A549 (cell line): ENCODE measurements around the gene CPLX1. TPM values are rescaled to one million over a fixed set of nuclear protein-coding genes. Genes with fewer than 3 reads are reported as not detected.

Experiments
- ATAC-seq, 2 experiments: fragments of 200-7000 bp in 1 of 2; fragments of >200 bp in 1 of 2; cut with Nextera tagmentation in 1 of 2; cut with Tn5 transposase in 1 of 2; 3 replicates each; pipeline versions ENCODE4 v1.8.0 to v1.9.1; 2018 to 2020; ENCODE audit warnings: mild to moderate bottlenecking in 1 of 2, moderate library complexity in 1 of 2
- CTCF ChIA-PET: fragments of 300-600 bp; sonication (Branson Sonifier 250); formaldehyde crosslinking; extraction: SDS; loops from one replicate; lab custom pipeline; 2021; ENCODE audit warnings: antibody characterized with exemption, inconsistent platforms; lab: Yijun Ruan, JAX
- POLR2A ChIA-PET: fragments of 350-600 bp; formaldehyde crosslinking; extraction: SDS; loops from one replicate; lab custom pipeline; 2021; ENCODE audit warnings: antibody characterized with exemption, inconsistent platforms; lab: Yijun Ruan, JAX
- DNase-seq, 2 experiments: peaks; one replicate each; pipeline versions ENCODE4 v3.0.0 to v3.0.0-alpha.2; 2011 to 2016; ENCODE audit warnings: low read depth in 1 of 2, low spot score in 1 of 2
- FAIRE-seq: peaks from 2 replicates; lab custom pipeline; 2011; peaks lifted over from hg19 to GRCh38; lab: Jason Lieb, UNC
- H3K27ac ChIP-seq, 2 experiments: fragments of >200 bp; sonication (Bioruptor Twin); formaldehyde crosslinking; 3 replicates each; pipeline ENCODE4 v1.5.1; 2016 to 2017
- H3K4me1 ChIP-seq: fragments of >200 bp; sonication (Bioruptor Twin); formaldehyde crosslinking; 3 replicates; pipeline ENCODE4 v1.6.1; 2016
- H3K4me2 ChIP-seq: fragments of >200 bp; sonication (Bioruptor Twin); formaldehyde crosslinking; 3 replicates; pipeline ENCODE4 v1.6.1; 2016
- H3K4me3 ChIP-seq: fragments of >200 bp; sonication (Bioruptor Twin); formaldehyde crosslinking; 3 replicates; pipeline ENCODE4 v1.5.1; 2016
- H3K9me3 ChIP-seq: fragments of >200 bp; sonication (Bioruptor Twin); formaldehyde crosslinking; 3 replicates; pipeline ENCODE4 v1.6.1; 2016
- ATOH8 ChIP-seq: fragments of 250-450 bp; sonication (Bioruptor Pico); IDR thresholded peaks from 2 replicates; pipeline ENCODE4 v1.5.0; 2020; ENCODE audit warnings: low read depth, mild to moderate bottlenecking, moderate library complexity
- CBX2 ChIP-seq: fragments of 200-600 bp; sonication (generic); IDR thresholded peaks from 2 replicates; pipeline ENCODE4 v1.6.1; 2016; ENCODE audit warnings: low read depth, mild to moderate bottlenecking, borderline replicate concordance
- CHD2 ChIP-seq: fragments of 150-350 bp; IDR thresholded peaks from 2 replicates; pipeline ENCODE4 v1.6.1; 2014; ENCODE audit warnings: low read length; ENCODE audit not compliant: partially characterized antibody
- E2F6 ChIP-seq: IDR thresholded peaks from 2 replicates; pipeline ENCODE4 v1.6.1; 2012; ENCODE audit warnings: low read depth, borderline replicate concordance
- EHF ChIP-seq: fragments of 250-450 bp; sonication (Bioruptor Pico); IDR thresholded peaks from 2 replicates; pipeline ENCODE4 v1.5.0; 2020; ENCODE audit warnings: mild to moderate bottlenecking
- EHMT2 ChIP-seq: fragments of 200-600 bp; sonication (generic); IDR thresholded peaks from 2 replicates; pipeline ENCODE4 v1.6.1; 2016; ENCODE audit warnings: antibody characterized with exemption, low read depth, mild to moderate bottlenecking, moderate library complexity
- EP300 ChIP-seq, 2 experiments: fragments of >200 bp; sonication (Bioruptor Twin); formaldehyde crosslinking; IDR thresholded peaks; 2 replicates in 1 of 2; 3 replicates in 1 of 2; pipeline ENCODE4 v1.6.1; 2016 to 2017
- ESRRA ChIP-seq: fragments of 150-350 bp; IDR thresholded peaks from 2 replicates; pipeline ENCODE4 v1.6.1; 2014; ENCODE audit warnings: mild to moderate bottlenecking, low read length, borderline replicate concordance
- FOSB ChIP-seq: fragments of 250-450 bp; sonication (Bioruptor Pico); IDR thresholded peaks from 2 replicates; pipeline ENCODE4 v1.5.0; 2020; ENCODE audit warnings: mild to moderate bottlenecking, moderate library complexity
- FOSL2 ChIP-seq, 2 experiments: fragments of 450-650 bp in 1 of 2; fragments of >200 bp in 1 of 2; sonication (Bioruptor Twin) in 1 of 2; formaldehyde crosslinking; IDR thresholded peaks; 2 replicates each; pipeline versions ENCODE4 v1.5.0 to v1.6.1; 2016 to 2020; ENCODE audit warnings: mild to moderate bottlenecking in 1 of 2, moderate library complexity in 1 of 2
- FOXS1 ChIP-seq: fragments of 250-450 bp; sonication (Bioruptor Pico); IDR thresholded peaks from 2 replicates; pipeline ENCODE4 v1.5.0; 2020; ENCODE audit warnings: mild to moderate bottlenecking, moderate library complexity
- GATA3 ChIP-seq: IDR thresholded peaks from 2 replicates; pipeline ENCODE4 v1.6.1; 2012; ENCODE audit warnings: borderline replicate concordance
- HDAC2 ChIP-seq: fragments of 200-600 bp; sonication (generic); IDR thresholded peaks from 2 replicates; pipeline ENCODE4 v1.6.1; 2016
- HEYL ChIP-seq: fragments of 250-450 bp; sonication (Bioruptor Pico); IDR thresholded peaks from 2 replicates; pipeline ENCODE4 v1.8.0; 2021; ENCODE audit warnings: mild to moderate bottlenecking, moderate library complexity
- HMGXB4 ChIP-seq: fragments of 250-450 bp; sonication (Bioruptor Pico); IDR thresholded peaks from 2 replicates; pipeline ENCODE4 v1.5.0; 2021; ENCODE audit warnings: mild to moderate bottlenecking, moderate library complexity, borderline replicate concordance
- HOXA7 ChIP-seq: fragments of 250-450 bp; sonication (Bioruptor Pico); IDR thresholded peaks from 2 replicates; pipeline ENCODE4 v1.5.0; 2020; ENCODE audit warnings: mild to moderate bottlenecking, moderate library complexity
- HOXB13 ChIP-seq: fragments of 250-450 bp; sonication (Bioruptor Pico); IDR thresholded peaks from 2 replicates; pipeline ENCODE4 v1.5.0; 2020; ENCODE audit warnings: low read depth, mild to moderate bottlenecking, moderate library complexity
- KDM5A ChIP-seq: fragments of 200-600 bp; sonication (generic); IDR thresholded peaks from 2 replicates; pipeline ENCODE4 v1.6.1; 2016; ENCODE audit warnings: antibody characterized with exemption, mild to moderate bottlenecking
- MAZ ChIP-seq: fragments of 150-350 bp; IDR thresholded peaks from 2 replicates; pipeline ENCODE4 v1.6.1; 2014; ENCODE audit warnings: antibody characterized with exemption, low read depth, low read length, borderline replicate concordance
- NPAS2 ChIP-seq: fragments of 250-450 bp; sonication (Bioruptor Pico); IDR thresholded peaks from 2 replicates; pipeline ENCODE4 v1.8.0; 2022; ENCODE audit warnings: mild to moderate bottlenecking, moderate library complexity, borderline replicate concordance
- NR3C1 ChIP-seq: fragments of >200 bp; sonication (Bioruptor Twin); formaldehyde crosslinking; IDR thresholded peaks from 3 replicates; pipeline ENCODE4 v1.6.1; 2017
- PBX3 ChIP-seq: IDR thresholded peaks from 2 replicates; pipeline ENCODE4 v1.6.1; 2012
- POLR2AphosphoS2 ChIP-seq: conservative IDR thresholded peaks from 2 replicates; pipeline ENCODE4 v1.6.1; 2012; ENCODE audit warnings: low read length, improper control_type of control experiment, inconsistent platforms
- RAD21 ChIP-seq, 2 experiments: fragments of >200 bp in 1 of 2; sonication (Bioruptor Twin) in 1 of 2; formaldehyde crosslinking in 1 of 2; IDR thresholded peaks in 1 of 2; conservative IDR thresholded peaks in 1 of 2; 2 replicates in 1 of 2; 3 replicates in 1 of 2; pipeline ENCODE4 v1.6.1; 2012 to 2018; ENCODE audit warnings: inconsistent platforms in 1 of 2
- RCOR1 ChIP-seq: fragments of 150-350 bp; IDR thresholded peaks from 2 replicates; pipeline ENCODE4 v1.6.1; 2014; ENCODE audit warnings: antibody characterized with exemption, low read length, low read depth
- SMC3 ChIP-seq: fragments of >200 bp; sonication (Bioruptor Twin); formaldehyde crosslinking; IDR thresholded peaks from 3 replicates; pipeline ENCODE4 v1.6.1; 2018; ENCODE audit warnings: inconsistent platforms
- TFCP2L1 ChIP-seq: fragments of 250-450 bp; sonication (Bioruptor Pico); IDR thresholded peaks from 2 replicates; pipeline ENCODE4 v1.5.0; 2021; ENCODE audit warnings: mild to moderate bottlenecking
- USF2 ChIP-seq: fragments of 450-650 bp; IDR thresholded peaks from 2 replicates; pipeline ENCODE4 v1.6.1; 2014; ENCODE audit warnings: antibody characterized with exemption
- ZC3H11A ChIP-seq: fragments of 450-650 bp; IDR thresholded peaks from 2 replicates; pipeline ENCODE4 v1.6.1; 2014; ENCODE audit warnings: antibody characterized with exemption, mild to moderate bottlenecking
- ZFP36 ChIP-seq: fragments of 450-650 bp; IDR thresholded peaks from 2 replicates; pipeline ENCODE4 v1.6.1; 2014; ENCODE audit warnings: borderline replicate concordance; ENCODE audit not compliant: partially characterized antibody
- ZNF302 ChIP-seq: fragments of 250-450 bp; sonication (Bioruptor Pico); IDR thresholded peaks from 2 replicates; pipeline ENCODE4 v1.9.0; 2021; ENCODE audit warnings: inconsistent platforms, mild to moderate bottlenecking, moderate library complexity
- WGBS: methylation state at CpG from one replicate; pipeline ENCODE4 v1.1.6; 2017; ENCODE audit errors: missing lambda C conversion rate; 5-methylcytosine and 5-hydroxymethylcytosine counted together
- polyA plus RNA-seq, 4 experiments: library from polyadenylated mRNA; depleted of rRNA in 3 of 4; stranded (reverse); fragments of >200 nt; fragmentation: RNase III in 1 of 4; extraction: RNeasy Plus Mini Kit Qiagen cat#74134 plus additional on column Dnase treatment in 1 of 4; gene quantifications; 2 replicates in 3 of 4; 3 replicates in 1 of 4; pipeline ENCODE4 v1.2.3, GENCODE V29; 2011 to 2017

CPLX1 gene
- polyA plus RNA-seq, 2 of the 4 experiments (the other 2 are of a cell fraction) = 0.19 to 0.57 TPM

GRCh38 chr4:804804-805203, 21.1 kb downstream of the CPLX1 start:
- CTCF ChIA-PET = no interaction called here
- Histone ChIP-seq H3K4me1 (no peaks in the 10 kb centered on the region), H3K4me2 (no peak overlapping the region), H3K4me3 (no peak overlapping the region), H3K9me3 (no peaks in the 10 kb centered on the region; the same call in 2 of the 3 replicates), H3K27ac (no peak overlapping the region)
- POLR2A ChIA-PET = no interaction called here
- DNase-seq = no peak
- TF ChIP-seq HMGXB4 (CRISPR knock-in tag) (no peak), EHF (no peak), ZNF302 (CRISPR knock-in tag) (no peak), POLR2AphosphoS2 (no peak), GATA3 (no peak), ATOH8 (CRISPR knock-in tag) (no peak), TFCP2L1 (CRISPR knock-in tag) (no peak), HOXB13 (CRISPR knock-in tag) (no peak), USF2 (no peak), HDAC2 (no peak), NR3C1 (no peak), FOXS1 (no peak), CBX2 (no peak), EHMT2 (no peak), RCOR1 (no peak)
- FAIRE-seq = no peak
- ATAC-seq = no peak
- WGBS = 87% methylated on average over 23 of the region's 44 CpGs

GRCh38 chr4:803884-804283, 22.0 kb downstream of the CPLX1 start:
- H3K4me3 ChIP-seq = no peak overlapping the region
- 76% methylated on average over 13 of the region's 13 CpGs for WGBS
- TF ChIP-seq ZFP36 (no peak), ZNF302 (CRISPR knock-in tag) (no peak), ESRRA (no peak)
- TF ChIP-seq, all 56 proteins: peak for 0
- Histone ChIP-seq H3K9me3 (no peaks in the 10 kb centered on the region; the same call in 2 of the 3 replicates), H3K27ac (no peak overlapping the region), H3K4me2 (no peak overlapping the region), H3K4me1 (no peaks in the 10 kb centered on the region)
- ATAC-seq (no peak), DNase-seq (no peak), FAIRE-seq (no peak)
- POLR2A ChIA-PET = no interaction called here
- CTCF ChIA-PET = no interaction called here

GRCh38 chr4:801436-802124, 24.3 kb downstream of the CPLX1 start:
- Histone ChIP-seq H3K4me1 (no peaks in the 10 kb centered on the region), H3K4me3 (no peak overlapping the region), H3K27ac (no peak overlapping the region), H3K9me3 (no peaks in the 10 kb centered on the region; the same call in 2 of the 3 replicates), H3K4me2 (no peak overlapping the region)
- ChIA-PET POLR2A (no interaction called here), CTCF (interaction anchor here (1.0 kb wide), 1 partner anchor 59 kb away, joined by 3 read pairs; no protein-coding TSS in a partner anchor)
- FAIRE-seq (no peak), ATAC-seq (no peak), DNase-seq (no peak)
- WGBS = 78% methylated on average over 11 of the region's 13 CpGs
- TF ChIP-seq FOSB (CRISPR knock-in tag) (no peak), EHMT2 (no peak), ZC3H11A (no peak), HEYL (CRISPR knock-in tag) (no peak), SMC3 (no peak), E2F6 (no peak), RAD21 (conservative IDR thresholded peaks at IDR 0.05 in 1 of 2, IDR thresholded peaks at IDR 0.05 in 1 of 2) (no peak), EHF (no peak), EP300 (IDR thresholded peaks at IDR 0.05) (no peak), MAZ (no peak), HOXA7 (CRISPR knock-in tag) (no peak), NPAS2 (CRISPR knock-in tag) (no peak), HOXB13 (CRISPR knock-in tag) (no peak), FOSL2 (IDR thresholded peaks at IDR 0.05) (no peak), FOSL2 (CRISPR knock-in tag; IDR thresholded peaks at IDR 0.05) (no peak), PBX3 (no peak), KDM5A (no peak), CHD2 (no peak)
